HepG2 (cell line): ENCODE measurements around the gene HNRNPR. TPM values are rescaled to one million over a fixed set of nuclear protein-coding genes. Genes with fewer than 3 reads are reported as not detected.

Source experiments
- ATAC-seq: fragments of 200-7000 bp; cut with Tn5 transposase; 3 replicates; pipeline ENCODE4 v1.9.1; 2020; ENCODE audit warnings: mild to moderate bottlenecking, moderate library complexity
- BruUV-seq: library from RNA; stranded (reverse); fragments of 400-500 nt; replicated peaks from 2 replicates; lab custom pipeline; 2021; lab: Mats Ljungman, UMichigan
- CTCF ChIA-PET: fragments of 300-600 bp; formaldehyde crosslinking; extraction: SDS; loops from one replicate; lab custom pipeline; 2021; ENCODE audit warnings: low total read pairs, inconsistent platforms, low intra/inter-chr PET ratio; lab: Yijun Ruan, JAX
- POLR2A ChIA-PET: fragments of 350-600 bp; sonication (Branson Sonifier 250); formaldehyde crosslinking; loops from one replicate; lab custom pipeline; 2020; ENCODE audit warnings: antibody characterized with exemption, inconsistent platforms; lab: Yijun Ruan, JAX
- DNase-seq: peaks from one replicate; pipeline ENCODE4 v3.0.0-alpha.2; 2015; ENCODE audit warnings: low spot score
- FAIRE-seq: peaks from 3 replicates; lab custom pipeline; 2011; peaks lifted over from hg19 to GRCh38; lab: Jason Lieb, UNC
- H2AFZ ChIP-seq: one replicate; pipeline ENCODE4 v1.6.1; 2011; ENCODE audit warnings: low read length, inconsistent platforms
- H3K27ac ChIP-seq: fragments of 300-600 bp; 3 replicates; pipeline ENCODE4 v1.8.0; 2011; ENCODE audit warnings: mixed run types, mild to moderate bottlenecking, mixed read lengths, low read length, inconsistent platforms; ENCODE audit not compliant: insufficient read depth; ENCODE audit errors: extremely low read length
- H3K27me3 ChIP-seq, 2 experiments: fragments of 200-600 bp in 1 of 2; 2 replicates in 1 of 2; 3 replicates in 1 of 2; pipeline versions ENCODE4 v1.6.0 to v1.8.0; 2011; ENCODE audit warnings: low read length in 2 of 2, mild to moderate bottlenecking in 2 of 2, moderate library complexity in 2 of 2, inconsistent platforms in 1 of 2; ENCODE audit not compliant: insufficient read depth in 2 of 2, control insufficient read depth in 1 of 2
- H3K36me3 ChIP-seq, 2 experiments: fragments of 200-600 bp in 1 of 2; replicated peaks in 1 of 2; 2 replicates in 1 of 2; 3 replicates in 1 of 2; pipeline versions ENCODE4 v1.5.1 to v1.8.0; 2011; ENCODE audit warnings: low read length in 2 of 2, inconsistent platforms in 1 of 2; ENCODE audit not compliant: insufficient read depth in 2 of 2, control insufficient read depth in 1 of 2
- H3K4me1 ChIP-seq: 2 replicates; pipeline ENCODE4 v1.5.1; 2012; ENCODE audit warnings: low read length, inconsistent platforms; ENCODE audit not compliant: insufficient read depth
- H3K4me2 ChIP-seq: 2 replicates; pipeline ENCODE4 v1.6.0; 2011; ENCODE audit warnings: low read depth, low read length, inconsistent platforms
- H3K4me3 ChIP-seq, 3 experiments: fragments of 200-600 bp in 1 of 3; sonication (generic), shearing (Covaris generic) in 1 of 3; replicated peaks in 1 of 3; 2 replicates each; pipeline ENCODE4 v1.5.1; 2011 to 2016; ENCODE audit warnings: low read length in 3 of 3, inconsistent platforms in 2 of 3, low read depth in 2 of 3, mild to moderate bottlenecking in 2 of 3, control low read depth in 1 of 3, mixed read lengths in 1 of 3; ENCODE audit not compliant: insufficient read depth in 1 of 3
- H3K79me2 ChIP-seq: one replicate; pipeline ENCODE4 v1.6.1; 2011; ENCODE audit warnings: low read length, inconsistent platforms; ENCODE audit not compliant: insufficient read depth
- H3K9ac ChIP-seq: 2 replicates; pipeline ENCODE4 v1.6.0; 2011; ENCODE audit warnings: mild to moderate bottlenecking, low read depth, low read length, inconsistent platforms; ENCODE audit not compliant: insufficient read depth
- H3K9me3 ChIP-seq: 2 replicates; pipeline ENCODE4 v1.5.1; 2012; ENCODE audit warnings: mild to moderate bottlenecking, low read length
- H4K20me1 ChIP-seq: 2 replicates; pipeline ENCODE4 v1.6.0; 2011; ENCODE audit warnings: inconsistent platforms, mild to moderate bottlenecking, low read length, moderate library complexity; ENCODE audit not compliant: insufficient read depth
- GATA4 ChIP-seq: sonication (generic); IDR thresholded peaks from 2 replicates; pipeline ENCODE4 v1.6.1; 2016; ENCODE audit warnings: antibody characterized with exemption, low read depth, borderline replicate concordance
- KLF9 ChIP-seq: IDR thresholded peaks from 2 replicates; pipeline ENCODE4 v1.6.1; 2016; ENCODE audit warnings: low read depth
- MAF1 ChIP-seq: sonication (generic); formaldehyde crosslinking; IDR thresholded peaks from 2 replicates; pipeline ENCODE4 v1.5.0; 2020; ENCODE audit warnings: missing genetic modification reagents, borderline replicate concordance
- NAIF1 ChIP-seq: sonication (generic); formaldehyde crosslinking; IDR thresholded peaks from 2 replicates; pipeline ENCODE4 v1.5.0; 2020; ENCODE audit warnings: mild to moderate bottlenecking, missing genetic modification reagents, borderline replicate concordance
- NCOA5 ChIP-seq: sonication (generic); formaldehyde crosslinking; IDR thresholded peaks from 2 replicates; pipeline ENCODE4 v1.4.0; 2020; ENCODE audit warnings: missing genetic modification reagents
- NFE2L2 ChIP-seq: fragments of 150-350 bp; IDR thresholded peaks from 2 replicates; pipeline ENCODE4 v1.6.1; 2014; ENCODE audit warnings: low read length
- NPAS2 ChIP-seq: sonication (generic); formaldehyde crosslinking; IDR thresholded peaks from 2 replicates; pipeline ENCODE4 v1.8.0; 2022; ENCODE audit warnings: mild to moderate bottlenecking, missing genetic modification reagents, borderline replicate concordance
- PLRG1 ChIP-seq: fragments of 450-650 bp; conservative IDR thresholded peaks from 2 replicates; pipeline ENCODE4 v1.6.1; 2016
- SNAPC2 ChIP-seq: sonication (generic); formaldehyde crosslinking; IDR thresholded peaks from 2 replicates; pipeline ENCODE4 v1.8.1; 2022; ENCODE audit warnings: mild to moderate bottlenecking, missing genetic modification reagents
- TCF12 ChIP-seq, 2 experiments: fragments of 450-650 bp in 1 of 2; sonication (generic) in 1 of 2; formaldehyde crosslinking in 1 of 2; IDR thresholded peaks; 2 replicates each; pipeline versions ENCODE4 v1.6.1 to v1.8.0; 2017 to 2022; ENCODE audit warnings: antibody characterized with exemption in 1 of 2, mild to moderate bottlenecking in 1 of 2, missing genetic modification reagents in 1 of 2, moderate library complexity in 1 of 2
- TRAFD1 ChIP-seq: sonication (generic); formaldehyde crosslinking; IDR thresholded peaks from 2 replicates; pipeline ENCODE4 v1.5.1; 2020; ENCODE audit warnings: missing genetic modification reagents, mild to moderate bottlenecking, borderline replicate concordance
- ZNF12 ChIP-seq: sonication (generic); formaldehyde crosslinking; IDR thresholded peaks from 2 replicates; pipeline ENCODE4 v1.5.0; 2020; ENCODE audit warnings: missing genetic modification reagents
- WGBS: methylation state at CpG from one replicate; pipeline ENCODE4 v1.1.6; 2017; ENCODE audit warnings: low lambda C conversion rate; 5-methylcytosine and 5-hydroxymethylcytosine counted together
- in situ Hi-C: cut with HindIII; loops from 2 replicates; pipeline ENCODE4 v1.10.0; 2017; ENCODE audit warnings: low pct_unique_long_range_greater_than_20kb; ENCODE audit not compliant: extremely low pct_ligation_motif_present
- intact Hi-C: fragments of 100-400 bp; cut with micrococcal nuclease; formaldehyde crosslinking; loops from one replicate; pipeline ENCODE4 v1.10.0; 2022; ENCODE audit not compliant: unreplicated experiment
- polyA plus RNA-seq, 8 experiments: library from polyadenylated mRNA; depleted of rRNA in 3 of 8; stranded (reverse) in 7 of 8; unstranded in 1 of 8; fragments of >200 nt; fragmentation: Illumina TruSeq in 4 of 8; extraction: Trizol in 4 of 8; gene quantifications; 2 replicates each; pipeline versions ENCODE4 v1.2.1 to v1.2.3, GENCODE V29; 2011 to 2016; ENCODE audit warnings: low read depth in 4 of 8, missing spikeins in 1 of 8, mixed read lengths in 1 of 8; ENCODE audit not compliant: insufficient read depth in 1 of 8
- total RNA-seq, 5 experiments: library from RNA; depleted of rRNA; stranded (reverse); fragments of >200 nt; fragmentation: Illumina TruSeq; extraction: Trizol; gene quantifications; 2 replicates each; pipeline ENCODE4 v1.2.3, GENCODE V29; 2016; ENCODE audit warnings: low read depth in 1 of 5
- TF ChIP-seq, protein P1 (sequence below): sonication (generic); formaldehyde crosslinking; IDR thresholded peaks from 2 replicates; pipeline ENCODE4 v1.4.0; 2020; ENCODE audit warnings: missing genetic modification reagents
- TF ChIP-seq, protein P2 (sequence below): IDR thresholded peaks from 2 replicates; pipeline ENCODE4 v1.6.1; 2016
- TF ChIP-seq, protein P3 (sequence below): sonication (generic); formaldehyde crosslinking; IDR thresholded peaks from 2 replicates; pipeline ENCODE4 v1.4.0; 2020; ENCODE audit warnings: mild to moderate bottlenecking, missing genetic modification reagents
- TF ChIP-seq, protein P4 (sequence below): sonication (generic); formaldehyde crosslinking; IDR thresholded peaks from 2 replicates; pipeline ENCODE4 v1.4.0; 2020; ENCODE audit warnings: missing genetic modification reagents

Gene HNRNPR
- total and polyA plus RNA-seq, 2 of the 13 experiments (the other 11 are each of a cell fraction or from before 2014, with no cell fraction given): 133 to 216 TPM

- no peak; the same call in 2 of the 3 replicates for ATAC-seq
- Histone ChIP-seq H3K27ac (peak overlapping the region; percentile 94), H3K9ac (peak overlapping the region; percentile 93), H4K20me1 (peaks cover 35% of the 10 kb centered on the region), H2AFZ (peak overlapping the region; percentile 74), H3K79me2 (peaks cover 38% of the 10 kb centered on the region), H3K27me3 (no peaks in the 10 kb centered on the region; a peak in 2 of 5 replicates), H3K4me3 (peak overlapping the region; percentile 63 to 74 (median 67); a peak in 5 of 6 replicates), H3K4me2 (peak overlapping the region; percentile 93), H3K9me3 (no peaks in the 10 kb centered on the region), H3K4me1 (peaks cover 24% of the 10 kb centered on the region), H3K36me3 (no peaks in the 10 kb centered on the region)
- TSS peak; percentile 96 for BruUV-seq
- no peak for DNase-seq
- in situ Hi-C loops: loop anchor here (10.0 kb wide), 1 partner anchor 190 kb away; the partner anchor contains the start of gene E2F2
- ChIA-PET CTCF (no interaction called here), POLR2A (interaction anchor here (0.8 to 3.6 kb wide), 18 partner anchors 9 to 184 kb away, joined by 3 to 130 read pairs (median 5); partner anchors contain the start of genes ASAP3, TCEA3 and ZNF436)
- FAIRE-seq: no peak
- intact Hi-C loops: loop anchor here (2.0 kb wide), 1 partner anchor 24 kb away; the partner anchor contains the start of gene ZNF436
- 57% methylated on average over 8 of the region's 8 CpGs for WGBS
- TF ChIP-seq, protein P1, sequence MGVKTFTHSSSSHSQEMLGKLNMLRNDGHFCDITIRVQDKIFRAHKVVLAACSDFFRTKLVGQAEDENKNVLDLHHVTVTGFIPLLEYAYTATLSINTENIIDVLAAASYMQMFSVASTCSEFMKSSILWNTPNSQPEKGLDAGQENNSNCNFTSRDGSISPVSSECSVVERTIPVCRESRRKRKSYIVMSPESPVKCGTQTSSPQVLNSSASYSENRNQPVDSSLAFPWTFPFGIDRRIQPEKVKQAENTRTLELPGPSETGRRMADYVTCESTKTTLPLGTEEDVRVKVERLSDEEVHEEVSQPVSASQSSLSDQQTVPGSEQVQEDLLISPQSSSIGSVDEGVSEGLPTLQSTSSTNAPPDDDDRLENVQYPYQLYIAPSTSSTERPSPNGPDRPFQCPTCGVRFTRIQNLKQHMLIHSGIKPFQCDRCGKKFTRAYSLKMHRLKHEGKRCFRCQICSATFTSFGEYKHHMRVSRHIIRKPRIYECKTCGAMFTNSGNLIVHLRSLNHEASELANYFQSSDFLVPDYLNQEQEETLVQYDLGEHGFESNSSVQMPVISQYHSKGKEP: no peak
- TF ChIP-seq SNAPC2 (CRISPR knock-in tag) (no peak), TCF12 (IDR thresholded peaks at IDR 0.05) (no peak), TCF12 (CRISPR knock-in tag; IDR thresholded peaks at IDR 0.05) (no peak), NAIF1 (CRISPR knock-in tag) (no peak), TRAFD1 (CRISPR knock-in tag) (0 out of 2 replicates have a peak, but pooled peaks have one; percentile 9), NPAS2 (CRISPR knock-in tag) (no peak), NCOA5 (no peak), MAF1 (no peak), PLRG1 (no peak), ZNF12 (CRISPR knock-in tag) (0 out of 2 replicates have a peak, but pooled peaks have one; percentile 2), KLF9 (CRISPR knock-in tag) (no peak), NFE2L2 (no peak), GATA4 (no peak)
- TF ChIP-seq, protein P2, sequence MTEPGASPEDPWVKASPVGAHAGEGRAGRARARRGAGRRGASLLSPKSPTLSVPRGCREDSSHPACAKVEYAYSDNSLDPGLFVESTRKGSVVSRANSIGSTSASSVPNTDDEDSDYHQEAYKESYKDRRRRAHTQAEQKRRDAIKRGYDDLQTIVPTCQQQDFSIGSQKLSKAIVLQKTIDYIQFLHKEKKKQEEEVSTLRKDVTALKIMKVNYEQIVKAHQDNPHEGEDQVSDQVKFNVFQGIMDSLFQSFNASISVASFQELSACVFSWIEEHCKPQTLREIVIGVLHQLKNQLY (CRISPR knock-in tag): no peak
- TF ChIP-seq, protein P3, sequence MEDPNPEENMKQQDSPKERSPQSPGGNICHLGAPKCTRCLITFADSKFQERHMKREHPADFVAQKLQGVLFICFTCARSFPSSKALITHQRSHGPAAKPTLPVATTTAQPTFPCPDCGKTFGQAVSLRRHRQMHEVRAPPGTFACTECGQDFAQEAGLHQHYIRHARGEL (CRISPR knock-in tag): 0 out of 2 replicates have a peak, but pooled peaks have one; percentile 5
- TF ChIP-seq, protein P4, sequence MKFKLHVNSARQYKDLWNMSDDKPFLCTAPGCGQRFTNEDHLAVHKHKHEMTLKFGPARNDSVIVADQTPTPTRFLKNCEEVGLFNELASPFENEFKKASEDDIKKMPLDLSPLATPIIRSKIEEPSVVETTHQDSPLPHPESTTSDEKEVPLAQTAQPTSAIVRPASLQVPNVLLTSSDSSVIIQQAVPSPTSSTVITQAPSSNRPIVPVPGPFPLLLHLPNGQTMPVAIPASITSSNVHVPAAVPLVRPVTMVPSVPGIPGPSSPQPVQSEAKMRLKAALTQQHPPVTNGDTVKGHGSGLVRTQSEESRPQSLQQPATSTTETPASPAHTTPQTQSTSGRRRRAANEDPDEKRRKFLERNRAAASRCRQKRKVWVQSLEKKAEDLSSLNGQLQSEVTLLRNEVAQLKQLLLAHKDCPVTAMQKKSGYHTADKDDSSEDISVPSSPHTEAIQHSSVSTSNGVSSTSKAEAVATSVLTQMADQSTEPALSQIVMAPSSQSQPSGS (CRISPR knock-in tag): 0 out of 2 replicates have a peak, but pooled peaks have one; percentile 2
These were observed 946 bp upstream of the HNRNPR start for GRCh38 chr1:23344987-23345472.
